Melanocyte of skin (primary cell): ENCODE data around the gene WNK2. TPM values are rescaled to one million over a fixed set of nuclear protein-coding genes. Genes with fewer than 3 reads are reported as not detected.

Experiments
- total RNA-seq, 2 donors: library from RNA; depleted of rRNA; stranded (reverse); fragments of >200 nt; gene quantifications; 2 replicates each; pipeline ENCODE4 v1.2.3, GENCODE V29; 2012

WNK2 gene
- under 1 TPM; 0.34 to 0.67 TPM for total RNA-seq

DNA sequence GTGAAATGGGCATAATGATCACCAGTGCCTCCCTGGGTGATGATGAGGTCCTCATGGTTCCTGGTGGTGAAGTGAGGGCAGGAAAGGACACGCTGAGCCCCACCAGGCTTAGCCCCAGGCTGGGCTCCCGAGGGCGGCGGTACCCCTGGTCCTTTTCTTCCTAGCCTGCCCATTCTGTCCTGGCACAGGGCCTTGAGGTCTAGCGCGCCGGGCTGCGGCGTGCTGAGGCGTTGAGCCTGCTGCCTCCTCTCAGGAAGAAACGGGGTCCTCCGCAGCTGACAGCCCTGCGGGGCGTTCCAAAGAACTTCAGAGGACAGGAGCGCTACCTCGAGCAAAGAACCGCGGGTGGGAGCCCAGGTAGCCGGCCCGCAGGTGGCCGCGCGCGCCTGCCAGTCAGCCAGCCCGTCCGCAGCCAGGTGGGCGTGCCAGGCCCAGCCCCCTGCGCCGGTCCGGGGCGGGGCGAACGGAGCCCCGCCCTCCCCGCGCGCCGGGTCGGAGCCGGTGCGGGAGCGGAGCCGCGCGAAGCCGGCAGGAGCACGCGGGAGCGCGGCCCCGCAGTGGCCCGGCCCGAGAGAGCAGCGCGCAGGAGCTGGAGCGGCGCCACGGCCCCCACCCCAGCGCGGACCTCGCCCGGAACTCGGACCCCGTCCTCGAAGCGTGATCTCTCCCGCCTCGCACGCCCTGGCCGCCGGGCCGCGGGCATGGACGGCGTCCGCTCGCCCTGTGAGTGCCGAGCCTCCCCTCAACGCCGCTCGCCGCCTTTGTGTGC lies at the start of gene WNK2:
WNK2 (plus strand) TSS at position 477 of the 769 bp plus-strand sequence. CDS start 791 bp downstream, outside the sequence.

Other genes starting within 250 kb of the WNK2 start
- not detected for gene FGD3, start 236.6 kb upstream of the WNK2 start, total RNA-seq
- 1 to 10 TPM in 1 of 2 donors, under 1 TPM in 1; 0.69 to 5.3 TPM for gene SUSD3, start 125.4 kb upstream of the WNK2 start, total RNA-seq
- 10 to 100 TPM; 40.3 to 86.9 TPM for gene CARD19, start 87.9 kb upstream of the WNK2 start, total RNA-seq
- gene NINJ1, start 49.9 kb upstream of the WNK2 start, total RNA-seq, result 100 to 1,000 TPM in 1 of 2 donors, 10 to 100 TPM in 1; 73.6 to 128 TPM